GM19023 (cell line): ENCODE results near the gene CASQ1.

Experiments
- ATAC-seq: cut with Tn5 transposase; IDR thresholded peaks from one replicate; pipeline ENCODE4 v1.9.1; 2021; ENCODE audit warnings: mild to moderate bottlenecking, moderate library complexity; ENCODE audit not compliant: unreplicated experiment

CASQ1 gene

DNA sequence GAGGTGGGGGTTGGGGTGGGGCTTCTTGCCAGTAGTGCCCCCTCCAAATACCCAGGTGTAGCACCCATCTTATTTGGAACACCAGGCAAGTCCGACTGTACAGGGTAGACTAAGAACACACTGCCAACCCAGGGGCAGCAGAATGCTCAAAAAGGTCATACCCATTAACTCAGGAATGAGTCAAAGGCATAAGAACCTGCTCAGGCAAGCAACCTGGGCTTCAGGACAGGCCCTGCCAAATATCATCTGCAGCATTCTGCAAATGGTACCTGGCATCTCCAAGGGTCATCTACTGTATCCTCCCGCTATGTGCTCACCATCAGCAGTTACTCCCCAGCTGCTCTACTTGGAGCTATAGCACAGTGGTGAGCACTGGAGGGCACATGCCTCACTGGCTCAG lies 34.2 kb downstream of the CASQ1 start:
- ATAC-seq = no peak

DNA sequence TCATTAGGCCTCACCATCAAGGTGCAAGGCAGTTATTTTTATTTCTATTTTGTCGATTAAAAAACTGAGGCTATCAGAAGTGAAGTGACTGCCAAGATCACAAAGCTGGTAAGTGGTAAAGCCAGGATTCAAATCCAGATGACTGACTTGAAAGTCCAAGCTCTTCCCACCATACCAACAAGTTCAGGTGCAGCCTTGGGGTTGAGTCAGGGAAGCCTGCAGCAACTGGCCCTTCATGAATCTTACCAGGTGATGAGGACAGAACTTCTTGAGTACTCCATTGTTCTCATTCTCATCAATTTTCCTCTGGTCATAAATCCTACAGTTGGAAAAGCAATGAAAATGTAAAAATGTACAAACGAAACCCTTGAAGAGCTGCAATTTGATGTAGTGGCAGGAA lies 35.0 kb downstream of the CASQ1 start:
- ATAC-seq = no peak

DNA sequence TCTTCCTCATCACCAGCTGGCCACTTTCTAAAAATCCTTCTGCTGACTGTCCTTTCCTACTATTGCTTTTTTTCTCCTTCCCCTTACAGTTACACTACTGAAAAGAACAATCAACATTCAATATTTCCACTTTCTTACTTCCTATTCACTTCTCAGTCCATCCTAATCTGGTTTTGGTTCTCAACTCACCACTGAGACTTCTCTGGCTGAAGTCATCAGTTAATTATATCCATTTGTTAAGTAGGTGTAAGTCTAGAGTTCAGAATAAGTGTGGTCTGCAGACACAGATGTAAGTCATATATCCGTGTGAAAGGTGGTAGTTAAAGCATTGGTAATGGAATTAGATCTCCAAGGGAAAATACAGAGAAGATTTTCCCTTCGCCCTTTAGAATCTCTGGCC lies 36.2 kb downstream of the CASQ1 start:
- no peak for ATAC-seq

DNA sequence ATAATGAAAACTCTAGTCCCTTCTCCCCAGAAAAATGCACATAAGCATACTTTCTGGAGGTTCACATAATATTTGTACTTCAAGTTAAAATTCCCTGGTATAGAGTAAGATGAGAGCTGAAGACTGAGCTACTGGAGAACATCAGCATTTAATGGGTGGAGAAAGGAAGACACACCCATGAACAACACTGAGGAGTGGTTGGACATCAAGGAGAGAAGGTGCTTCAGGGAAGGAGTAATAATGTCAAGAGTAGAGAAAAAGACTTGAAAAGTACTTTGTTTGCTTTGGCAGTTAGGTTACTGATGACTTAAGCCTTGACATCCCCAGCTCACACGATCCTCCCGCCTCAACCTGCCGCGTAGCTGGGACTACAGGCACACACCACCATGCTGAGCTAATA lies 36.7 kb downstream of the CASQ1 start:
- ATAC-seq = no peak

DNA sequence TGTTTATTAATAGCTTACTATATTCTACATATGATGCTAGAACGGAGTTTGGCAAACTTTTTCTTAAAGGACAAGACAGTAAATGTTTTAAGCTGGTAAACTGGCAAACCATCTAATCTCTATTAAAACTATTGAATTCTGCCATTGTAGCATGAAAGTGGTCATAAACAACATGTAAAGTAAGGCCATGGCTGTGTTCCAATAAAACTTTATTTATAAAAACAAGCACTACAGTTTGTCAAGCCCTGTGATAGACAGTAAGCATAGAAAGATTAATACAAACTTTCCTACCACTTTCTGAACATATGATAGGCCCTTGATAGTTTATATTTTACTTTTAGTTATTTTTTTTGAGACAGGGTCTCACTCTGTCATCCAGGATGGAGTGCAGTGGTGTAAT lies 37.2 kb downstream of the CASQ1 start:
- ATAC-seq = no peak

DNA sequence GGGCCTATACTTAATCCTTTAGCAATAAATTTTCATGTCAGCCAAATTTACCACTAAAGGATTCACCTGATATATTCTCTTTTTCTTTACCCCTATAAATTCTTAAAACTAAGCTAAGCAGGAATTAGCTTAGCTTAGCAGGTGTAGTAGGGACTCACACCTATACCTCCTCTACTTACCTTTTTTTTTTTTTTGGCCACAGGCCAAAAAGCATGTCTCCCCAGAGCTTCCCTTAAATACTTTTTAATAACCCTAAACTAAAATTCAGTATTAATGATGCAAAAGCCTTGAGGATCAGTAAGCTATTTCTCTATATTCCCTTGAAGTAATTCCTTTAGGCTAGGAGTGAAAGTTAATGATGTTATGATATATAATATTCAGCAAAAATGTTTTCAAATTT lies 38.1 kb downstream of the CASQ1 start:
- no peak for ATAC-seq

DNA sequence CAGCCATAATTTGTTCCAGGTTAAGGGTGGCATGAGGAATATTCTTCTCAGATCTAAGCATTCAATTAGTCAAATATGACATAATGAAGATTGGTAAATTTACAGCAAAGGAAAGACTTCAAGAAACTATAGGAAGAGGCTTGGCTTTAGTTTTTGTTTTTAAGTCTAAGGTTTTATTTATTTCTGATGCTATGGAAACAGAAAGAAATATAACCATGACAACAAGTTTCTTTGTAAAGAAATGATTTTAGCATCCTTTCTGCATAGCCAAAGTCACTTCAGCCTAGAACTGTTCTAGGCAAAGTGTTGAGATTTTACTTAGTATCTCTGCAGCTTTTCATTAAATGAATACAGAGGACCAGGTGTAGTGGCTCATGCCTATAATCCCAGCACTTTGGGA lies 42.5 kb downstream of the CASQ1 start:
- ATAC-seq = no peak

DNA sequence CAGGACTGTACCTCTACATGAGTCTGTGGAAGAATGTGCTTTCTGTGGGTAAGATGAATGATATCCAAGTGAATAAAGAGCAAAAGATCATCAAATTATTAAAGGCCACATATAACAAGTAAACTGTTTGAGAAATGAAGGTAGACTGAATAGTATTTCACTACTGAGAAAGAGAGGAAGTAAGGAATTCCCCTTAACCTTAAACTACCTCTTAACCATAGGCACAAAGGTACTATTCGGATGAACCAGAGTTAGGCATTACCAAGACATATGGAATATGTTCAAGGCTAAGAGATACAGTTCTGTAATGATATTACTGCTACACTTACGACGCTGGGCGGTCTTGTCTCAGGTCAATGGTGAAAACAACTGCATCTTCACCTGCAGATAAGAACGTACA lies 46.4 kb downstream of the CASQ1 start:
- no peak for ATAC-seq

DNA sequence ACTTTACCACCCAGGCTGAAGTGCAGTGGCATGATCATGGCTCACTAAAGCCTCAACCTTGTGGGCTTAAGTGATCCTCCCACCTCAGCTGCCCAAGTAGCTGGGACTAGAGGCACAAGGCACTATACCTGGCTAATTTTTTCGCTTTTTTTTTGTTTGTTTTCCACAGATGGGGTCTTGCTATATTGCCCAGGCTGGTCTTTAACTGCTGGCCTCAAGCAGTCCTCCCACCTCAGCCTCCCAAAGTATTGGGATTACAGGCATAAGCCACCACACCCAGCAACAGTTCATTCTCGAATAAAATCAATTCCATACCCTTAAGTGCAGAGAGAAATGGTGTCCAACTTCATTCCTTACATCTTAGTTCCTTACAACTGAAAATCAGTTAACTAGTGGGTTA lies 47.2 kb downstream of the CASQ1 start:
- ATAC-seq = no peak

DNA sequence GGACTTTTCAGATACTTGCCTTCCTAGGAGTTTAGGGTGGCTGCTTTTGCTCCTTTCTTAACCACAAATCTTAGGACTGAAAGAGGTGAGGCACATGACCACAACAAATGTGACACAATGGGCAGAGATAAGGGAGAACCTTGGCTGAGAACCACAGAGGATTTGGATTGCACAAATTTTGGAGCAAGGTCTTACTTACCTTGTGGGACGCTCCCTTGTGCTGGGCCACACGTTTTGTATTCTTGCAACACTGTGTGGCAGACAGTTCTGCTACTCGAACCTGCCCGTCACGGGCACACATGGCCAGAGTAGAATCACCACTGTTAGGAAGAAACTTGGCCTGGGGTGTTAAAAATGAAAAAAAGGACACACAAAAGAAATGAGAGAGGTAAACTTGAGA lies 48.0 kb downstream of the CASQ1 start:
- ATAC-seq = no peak

DNA sequence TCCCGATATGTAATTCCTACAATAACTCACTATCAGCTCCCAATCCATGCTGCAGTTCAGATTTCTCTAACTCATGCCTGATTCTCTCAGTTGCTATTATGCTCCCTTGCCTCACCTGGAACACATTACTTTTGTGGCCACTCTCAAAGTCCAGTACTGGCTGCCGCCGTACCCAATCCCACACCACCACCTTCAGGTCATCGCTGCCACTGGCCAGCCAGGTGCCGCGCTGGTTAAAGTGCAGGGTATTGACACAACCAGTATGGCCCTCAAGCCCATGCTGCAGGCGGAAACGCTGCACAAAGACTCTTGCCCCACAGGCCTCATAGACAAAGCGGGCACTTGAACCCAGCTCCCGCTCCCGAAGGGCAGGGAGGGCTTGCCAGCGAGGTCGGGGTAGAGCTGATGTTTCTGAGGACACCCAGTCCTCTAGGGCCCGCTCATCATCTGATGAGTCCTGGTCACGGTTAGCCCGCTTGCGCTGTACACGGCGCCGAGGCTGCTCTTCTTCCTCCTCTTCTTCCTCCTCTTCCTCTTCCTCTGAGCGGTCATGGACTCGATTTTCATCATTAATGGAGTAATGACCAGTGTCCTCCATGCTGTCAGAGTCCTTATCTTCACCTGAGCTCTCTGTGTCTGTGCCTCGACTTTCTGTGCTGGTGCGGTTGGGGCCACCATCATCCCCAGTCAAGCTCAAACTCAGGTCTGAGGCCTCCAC lies 49.4 kb downstream of the CASQ1 start:
- ATAC-seq = no peak

DNA sequence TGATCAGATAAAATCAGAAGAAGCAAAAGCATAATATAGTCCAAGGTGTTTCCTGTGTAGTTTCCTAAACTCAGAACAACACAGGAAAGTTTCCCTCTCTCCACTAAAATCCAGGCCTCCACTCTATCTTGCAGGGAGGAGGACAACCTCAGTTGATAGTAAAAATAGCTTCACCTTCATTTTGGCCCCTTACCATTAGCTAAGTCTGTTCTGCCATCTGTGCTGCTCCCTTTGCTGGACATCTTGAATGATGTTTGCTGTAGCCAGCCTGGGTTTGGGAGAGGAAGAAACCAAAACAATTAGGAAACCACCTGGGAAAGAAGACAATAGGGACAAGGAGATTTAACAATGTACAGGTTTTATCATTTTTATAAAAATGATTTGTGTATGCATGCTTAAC lies 53.4 kb downstream of the CASQ1 start:
- no peak for ATAC-seq

DNA sequence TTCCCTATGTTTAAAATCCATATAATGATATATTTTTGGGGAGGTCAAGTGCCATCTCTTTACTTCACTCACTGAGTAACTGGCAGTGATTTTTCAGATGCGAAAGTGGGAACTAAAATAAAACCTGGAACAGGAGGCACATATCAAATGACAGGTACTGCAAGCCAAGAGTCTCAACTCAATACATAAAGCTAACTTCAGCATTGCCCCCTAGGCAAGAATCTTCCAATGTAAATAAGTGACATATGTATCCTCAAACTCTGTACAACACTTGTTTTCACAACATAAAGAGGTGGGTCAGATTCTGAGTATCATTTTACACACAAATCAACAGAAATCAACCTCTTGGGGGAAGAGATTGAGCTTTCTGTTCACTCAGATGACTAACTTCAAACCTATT lies 53.8 kb downstream of the CASQ1 start:
- ATAC-seq = no peak

DNA sequence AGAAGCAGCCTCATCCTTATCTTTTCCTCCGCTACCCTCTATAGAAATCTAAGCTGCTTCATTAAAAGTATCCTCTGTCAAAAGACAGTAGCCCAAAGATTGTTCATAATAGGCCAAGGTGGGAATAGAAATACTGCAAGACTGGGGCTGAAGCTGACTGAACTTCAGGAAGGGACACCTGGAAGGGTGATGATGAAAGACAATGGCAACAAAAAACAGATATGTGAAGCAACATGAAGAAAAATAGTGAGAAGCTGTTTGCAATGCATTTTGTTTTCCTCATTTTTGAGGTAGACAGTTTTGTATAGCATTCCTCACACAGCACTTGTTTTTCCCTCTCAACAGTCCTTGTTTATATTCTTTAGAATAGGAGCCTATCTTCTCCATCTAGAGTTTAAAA lies 55.1 kb downstream of the CASQ1 start:
- ATAC-seq = no peak

DNA sequence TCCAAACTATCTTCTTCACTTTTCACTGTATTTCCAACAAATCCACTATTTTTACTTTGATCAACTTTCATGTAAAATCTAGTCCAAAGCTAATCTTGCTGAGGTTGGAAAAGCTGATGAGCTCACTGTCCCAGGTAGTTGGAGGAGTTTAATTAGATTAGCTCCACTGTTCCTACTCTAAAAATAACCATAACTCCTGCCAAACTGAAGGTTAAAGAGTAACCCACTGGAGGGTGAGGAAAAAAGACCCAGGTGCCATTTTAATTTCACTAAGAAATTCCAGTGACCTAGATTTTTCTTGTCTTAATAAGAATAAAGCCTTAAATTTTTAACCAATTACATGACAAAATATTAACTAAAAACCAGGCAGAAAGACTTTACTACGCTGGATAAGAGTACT lies 56.7 kb downstream of the CASQ1 start:
- ATAC-seq = no peak

DNA sequence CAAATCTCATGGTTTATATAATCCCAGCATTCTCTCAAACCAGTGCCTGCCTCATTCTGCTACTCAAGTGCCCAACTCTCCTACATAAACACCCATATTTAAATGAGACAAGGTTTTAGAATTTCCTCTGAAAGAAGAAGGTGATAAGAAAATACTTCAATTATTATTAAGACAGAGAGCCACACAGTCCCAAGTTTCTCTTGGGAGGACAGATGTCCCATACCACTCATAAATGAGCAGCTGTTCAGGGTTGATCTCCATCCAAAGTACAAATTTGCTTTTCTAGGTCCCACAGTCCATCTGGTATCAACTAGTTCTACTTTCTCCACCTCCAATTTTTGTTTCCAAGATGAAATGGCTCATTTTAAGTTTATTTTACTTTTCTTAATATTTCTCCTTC lies 60.6 kb downstream of the CASQ1 start:
- no peak for ATAC-seq
